ENCODE measurements around the gene EPN2.

GRCh38 chr17:19286751-19287341, 49.7 kb downstream of the EPN2 start:
- TF ChIP-seq CTCF (optimal IDR thresholded peaks at IDR 0.05 in 1 of 3, IDR thresholded peaks at IDR 0.05 in 1 of 3, conservative IDR thresholded peaks at IDR 0.05 in 1 of 3; ENCODE audit: extremely low read depth in 1 of 3, insufficient read depth in 2 of 3, low read length in 3 of 3) (no peak), EZH2 (IDR thresholded peaks at IDR 0.05; ENCODE audit: low read length) (no peak)

All from keratinocyte (primary cell).